Osteocyte (in vitro differentiated cells): Measurements from ENCODE around the gene COPS4. TPM values are rescaled to one million over a fixed set of nuclear protein-coding genes. Genes with fewer than 3 reads are reported as not detected.

ENCODE experiments used
- DNase-seq: peaks from one replicate; pipeline ENCODE4 v3.0.0; 2021; ENCODE audit warnings: mixed read lengths; ENCODE audit not compliant: unreplicated experiment; ENCODE audit errors: extremely low spot score
- H3K27ac Mint-ChIP-seq: one replicate; pipeline ENCODE4 v1.8.0; 2021; ENCODE audit warnings: mild to moderate bottlenecking, mixed read lengths; ENCODE audit not compliant: unreplicated experiment
- H3K27me3 Mint-ChIP-seq: one replicate; pipeline ENCODE4 v1.8.0; 2021; ENCODE audit warnings: mixed read lengths; ENCODE audit not compliant: unreplicated experiment
- H3K36me3 Mint-ChIP-seq: one replicate; pipeline ENCODE4 v1.8.0; 2021; ENCODE audit warnings: mixed read lengths; ENCODE audit not compliant: unreplicated experiment
- H3K4me1 Mint-ChIP-seq: one replicate; pipeline ENCODE4 v1.8.0; 2021; ENCODE audit warnings: mixed read lengths; ENCODE audit not compliant: unreplicated experiment
- H3K4me3 Mint-ChIP-seq: one replicate; pipeline ENCODE4 v1.8.0; 2021; ENCODE audit warnings: mild to moderate bottlenecking, moderate library complexity, mixed read lengths; ENCODE audit not compliant: unreplicated experiment
- H3K9me3 Mint-ChIP-seq: one replicate; pipeline ENCODE4 v1.8.0; 2021; ENCODE audit warnings: mixed read lengths; ENCODE audit not compliant: unreplicated experiment
- CTCF ChIP-seq: fragments of 200-600 bp; sonication (generic); IDR thresholded peaks from 2 replicates; pipeline ENCODE4 v1.5.0; 2021; ENCODE audit warnings: antibody characterized with exemption, mild to moderate bottlenecking, moderate library complexity
- total RNA-seq: library from RNA; stranded (reverse); gene quantifications from 2 replicates; pipeline ENCODE4 v1.2.1, GENCODE V29; 2021

The COPS4 gene
- total RNA-seq, 1 donor from 2014 or later = 38.5 TPM

- DNase-seq = peak; percentile 89
- no peaks in the 10 kb centered on the region for H3K9me3 Mint-ChIP-seq
- peak within 1 kb of the TSS; percentile 88 for H3K4me3 Mint-ChIP-seq
- peak within 1 kb of the TSS; percentile 97 for H3K27ac Mint-ChIP-seq
- TF ChIP-seq CTCF = no peak
- H3K27me3 Mint-ChIP-seq = no peaks in the 10 kb centered on the region
- H3K4me1 Mint-ChIP-seq = peaks cover 40% of the 10 kb centered on the region
- no peaks in the 10 kb centered on the region for H3K36me3 Mint-ChIP-seq
Measured at GRCh38 chr4:83010522-83011318, 24.3 kb upstream of the COPS4 start, which contains the start of gene LIN54. Gene LIN54 (minus strand): TSS chr4:83010823. CDS start chr4:82984844, 25,979 bp downstream.

GRCh38 chr4:83011689-83012199 is 23.2 kb upstream of the COPS4 start:
- TF ChIP-seq CTCF = no peak
- Mint-ChIP-seq H3K36me3 (no peaks in the 10 kb centered on the region), H3K27ac (peak overlapping the region; percentile 97), H3K27me3 (no peaks in the 10 kb centered on the region), H3K4me1 (peaks cover 38% of the 10 kb centered on the region), H3K9me3 (no peaks in the 10 kb centered on the region), H3K4me3 (peak overlapping the region; percentile 88)
- no peak for DNase-seq

GRCh38 chr4:83012200-83012686 is 22.7 kb upstream of the COPS4 start:
- Mint-ChIP-seq H3K4me3 (peak overlapping the region; percentile 88), H3K27ac (peak overlapping the region; percentile 97), H3K9me3 (no peaks in the 10 kb centered on the region), H3K36me3 (no peaks in the 10 kb centered on the region), H3K27me3 (no peaks in the 10 kb centered on the region), H3K4me1 (peaks cover 38% of the 10 kb centered on the region)
- no peak for TF ChIP-seq CTCF
- DNase-seq = no peak

- Mint-ChIP-seq H3K9me3 (no peaks in the 10 kb centered on the region), H3K4me1 (peaks cover 38% of the 10 kb centered on the region), H3K27ac (peak overlapping the region; percentile 94), H3K4me3 (peak overlapping the region; percentile 83), H3K27me3 (no peaks in the 10 kb centered on the region), H3K36me3 (no peaks in the 10 kb centered on the region)
- peak; percentile 44 for TF ChIP-seq CTCF
- DNase-seq = peak; percentile 99
Measured at GRCh38 chr4:83012687-83013419, 22.1 kb upstream of the COPS4 start.
